HL-60 (cell line): ENCODE results near the gene GPR142.

Source experiments
- DNase-seq, 2 experiments: peaks; one replicate each; pipeline ENCODE4 v3.0.0-alpha.2; 2010 to 2020; ENCODE audit warnings: low read depth in 1 of 2, low spot score in 1 of 2
- H3K27ac ChIP-seq: fragments of 250-450 bp; sonication (Bioruptor Pico); replicated peaks from 2 replicates; pipeline ENCODE4 v1.5.1; 2020; ENCODE audit warnings: mild to moderate bottlenecking, moderate library complexity
- H3K27me3 ChIP-seq: fragments of 250-450 bp; sonication (Bioruptor Pico); 2 replicates; pipeline ENCODE4 v1.5.1; 2021; ENCODE audit warnings: mild to moderate bottlenecking, moderate library complexity; ENCODE audit not compliant: insufficient read depth, poor library complexity, severe bottlenecking
- H3K4me3 ChIP-seq: replicated peaks from 2 replicates; pipeline ENCODE4 v1.5.1; 2011; ENCODE audit warnings: mild to moderate bottlenecking, control low read depth, low read length; ENCODE audit not compliant: insufficient read depth
- CTCF ChIP-seq: IDR thresholded peaks from one replicate; pipeline ENCODE4 v1.5.1; 2011; ENCODE audit warnings: low read length, control low read depth, inconsistent platforms; ENCODE audit not compliant: insufficient read depth
- GABPA ChIP-seq: IDR thresholded peaks from 2 replicates; pipeline ENCODE4 v1.6.1; 2012; ENCODE audit warnings: low read depth
- POLR2AphosphoS5 ChIP-seq: IDR thresholded peaks from 2 replicates; pipeline ENCODE4 v1.6.1; 2012; ENCODE audit warnings: low read depth
- REST ChIP-seq: IDR thresholded peaks from 2 replicates; pipeline ENCODE4 v1.6.1; 2012; ENCODE audit warnings: low read depth; ENCODE audit not compliant: insufficient replicate concordance
- SPI1 ChIP-seq: IDR thresholded peaks from 2 replicates; pipeline ENCODE4 v1.6.1; 2012; ENCODE audit warnings: low read depth, mild to moderate bottlenecking, borderline replicate concordance

Gene GPR142

DNA sequence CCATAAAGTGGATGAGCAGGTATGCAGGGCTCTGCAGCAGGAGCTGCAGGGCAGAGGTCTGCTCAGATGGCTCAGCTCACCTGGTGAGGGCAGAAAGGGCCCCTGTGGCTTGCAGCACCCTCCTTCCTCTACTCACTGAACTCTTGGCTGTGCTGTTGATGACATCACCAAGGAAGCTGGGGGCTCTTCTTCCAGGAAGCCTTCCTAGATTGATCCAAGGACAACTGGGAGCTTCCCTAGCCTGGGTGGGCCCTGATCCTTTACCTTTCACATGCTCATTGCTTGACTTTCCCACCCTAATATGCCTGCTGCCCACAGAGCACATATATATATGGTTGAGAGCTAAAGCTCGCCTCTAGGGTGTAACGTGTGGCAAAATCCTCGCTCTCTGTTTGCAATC, 38.8 kb upstream of the GPR142 start:
- Histone ChIP-seq H3K4me3 (no peak overlapping the region), H3K27me3 (peaks cover 31% of the 10 kb centered on the region), H3K27ac (no peak overlapping the region)
- no peak for DNase-seq
- TF ChIP-seq SPI1 (no peak), CTCF (no peak), POLR2AphosphoS5 (no peak), REST (no peak), GABPA (no peak)

- H3K27me3 ChIP-seq, result peaks cover 31% of the 10 kb centered on the region
- TF ChIP-seq CTCF (no peak), SPI1 (no peak), POLR2AphosphoS5 (no peak), GABPA (no peak), REST (no peak)
- DNase-seq, result no peak
These were observed 37.9 kb upstream of the GPR142 start for GRCh38 chr17:74329378-74329777.

GRCh38 chr17:74330446-74330845, 36.9 kb upstream of the GPR142 start:
- Histone ChIP-seq H3K27me3 (peaks cover 21% of the 10 kb centered on the region), H3K4me3 (no peak overlapping the region), H3K27ac (no peak overlapping the region)
- TF ChIP-seq GABPA, result no peak
- TF ChIP-seq SPI1, result no peak
- no peak for TF ChIP-seq CTCF
- no peak for TF ChIP-seq POLR2AphosphoS5
- no peak for TF ChIP-seq REST
- DNase-seq, result no peak

More at GRCh38 chr17:74329378-74329777, 37.9 kb upstream of the GPR142 start:
- Histone ChIP-seq H3K27ac (no peak overlapping the region), H3K4me3 (no peak overlapping the region)
